CD4-positive, CD25-positive, alpha-beta regulatory T cell (primary cell): ENCODE results near the gene ZNF614. TPM values are rescaled to one million over a fixed set of nuclear protein-coding genes. Genes with fewer than 3 reads are reported as not detected.

ENCODE experiments used
- ATAC-seq, 2 donors: fragments of 150-1000 bp; cut with Tn5 transposase; one replicate each; pipeline ENCODE4 v1.10.0; 2021; ENCODE audit warnings: low read depth in 2 of 2, moderate number of reproducible peaks in 2 of 2, moderate library complexity in 1 of 2
- DNase-seq, 3 donors: peaks; one replicate each; pipeline versions ENCODE4 v3.0.0 to v3.0.0-alpha.2; 2012 to 2022; ENCODE audit warnings: mixed read lengths in 1 of 3
- H3K27ac ChIP-seq: one replicate; pipeline ENCODE4 v1.7.0; 2013; ENCODE audit warnings: mild to moderate bottlenecking, low read length; ENCODE audit not compliant: insufficient read depth, poor library complexity, severe bottlenecking
- H3K27me3 ChIP-seq: one replicate; pipeline ENCODE4 v1.7.0; 2013; ENCODE audit warnings: low read length; ENCODE audit not compliant: control insufficient read depth, insufficient read depth
- H3K36me3 ChIP-seq: one replicate; pipeline ENCODE4 v1.7.0; 2013; ENCODE audit warnings: mild to moderate bottlenecking, low read length, moderate library complexity; ENCODE audit not compliant: control insufficient read depth, insufficient read depth
- H3K4me1 ChIP-seq: 2 replicates; pipeline ENCODE4 v1.7.0; 2013; ENCODE audit warnings: mild to moderate bottlenecking, low read length; ENCODE audit not compliant: insufficient read depth, control insufficient read depth, poor library complexity, severe bottlenecking
- H3K4me3 ChIP-seq: one replicate; pipeline ENCODE4 v1.7.0; 2013; ENCODE audit warnings: low read depth, mild to moderate bottlenecking, low read length, moderate library complexity
- H3K9me3 ChIP-seq, 2 experiments: 1 replicate in 1 of 2; 2 replicates in 1 of 2; pipeline ENCODE4 v1.7.0; 2013; ENCODE audit warnings: low read length in 2 of 2, mild to moderate bottlenecking in 1 of 2, moderate library complexity in 1 of 2; ENCODE audit not compliant: control insufficient read depth in 2 of 2
- H3K27ac Mint-ChIP-seq, 3 donors: one replicate each; pipeline ENCODE4 v1.8.0; 2020 to 2022; ENCODE audit warnings: mild to moderate bottlenecking in 3 of 3, mixed read lengths in 3 of 3, moderate library complexity in 2 of 3
- H3K27me3 Mint-ChIP-seq: one replicate; pipeline ENCODE4 v1.8.0; 2022; ENCODE audit warnings: mild to moderate bottlenecking, mixed read lengths
- H3K36me3 Mint-ChIP-seq: one replicate; pipeline ENCODE4 v1.8.0; 2020; ENCODE audit warnings: mixed read lengths
- H3K4me1 Mint-ChIP-seq, 4 donors: one replicate each; pipeline ENCODE4 v1.8.0; 2020 to 2022; ENCODE audit warnings: mixed read lengths in 4 of 4, mild to moderate bottlenecking in 1 of 4
- H3K4me3 Mint-ChIP-seq, 4 donors: one replicate each; pipeline ENCODE4 v1.8.0; 2020 to 2022; ENCODE audit warnings: mild to moderate bottlenecking in 4 of 4, mixed read lengths in 4 of 4, moderate library complexity in 3 of 4
- H3K9me3 Mint-ChIP-seq, 7 donors: one replicate each; pipeline ENCODE4 v1.8.0; 2020 to 2022; ENCODE audit warnings: mixed read lengths in 7 of 7, mild to moderate bottlenecking in 3 of 7, moderate library complexity in 2 of 7
- polyA plus RNA-seq, 4 donors: library from polyadenylated mRNA; unstranded; fragments of 300-500 nt; fragmentation: Illumina TruSeq; gene quantifications; one replicate each; pipeline ENCODE4 v1.2.3, GENCODE V29; 2021
- total RNA-seq: library from RNA; stranded (reverse); gene quantifications from one replicate; pipeline ENCODE4 v1.2.3, GENCODE V29; 2022

The ZNF614 gene
- total and polyA plus RNA-seq, 5 donors from 2014 or later = 3.3 to 7.2 (median 4.2) TPM

- Histone ChIP-seq H3K36me3 (peaks cover 88% of the 10 kb centered on the region), H3K4me1 (no peaks in the 10 kb centered on the region), H3K27me3 (no peaks in the 10 kb centered on the region), H3K9me3 (peaks cover 82 to 93% of the 10 kb centered on the region in 2 experiments), H3K4me3 (peak overlapping the region; percentile 4), H3K27ac (no peak overlapping the region)
- Mint-ChIP-seq H3K4me3 (no peak overlapping the region), H3K36me3 (peaks cover 83% of the 10 kb centered on the region), H3K27me3 (no peaks in the 10 kb centered on the region), H3K4me1 (peaks cover 0 to 2% (median 0%) of the 10 kb centered on the region in 4 donors), H3K9me3 (peaks cover 1 to 91% (median 42%) of the 10 kb centered on the region in 7 donors), H3K27ac (no peak overlapping the region)
- DNase-seq = no peak
- no peak for ATAC-seq
Observed at GRCh38 chr19:52020506-52020905, 7.7 kb downstream of the ZNF614 start.

- H3K4me1 Mint-ChIP-seq = peaks cover 9 to 24% (median 14%) of the 10 kb centered on the region in 4 donors
- H3K27ac Mint-ChIP-seq = peak overlapping the region in 1 of 3 donors; percentile 63
- peak overlapping the region in 3 of 4 donors; percentile 3 to 34 (median 21) for H3K4me3 Mint-ChIP-seq
- peaks cover 41 to 70% of the 10 kb centered on the region in 2 experiments for H3K9me3 ChIP-seq
- H3K4me3 ChIP-seq = no peak overlapping the region
- H3K36me3 ChIP-seq = no peaks in the 10 kb centered on the region
- peaks cover 4 to 51% (median 40%) of the 10 kb centered on the region in 7 donors for H3K9me3 Mint-ChIP-seq
- no peak overlapping the region for H3K27ac ChIP-seq
- no peaks in the 10 kb centered on the region for H3K27me3 Mint-ChIP-seq
- no peaks in the 10 kb centered on the region for H3K27me3 ChIP-seq
- peaks cover 22% of the 10 kb centered on the region for H3K36me3 Mint-ChIP-seq
- ATAC-seq = no peak
- peaks cover 8% of the 10 kb centered on the region for H3K4me1 ChIP-seq
- DNase-seq = no peak
Observed at GRCh38 chr19:52010674-52011073, 17.5 kb downstream of the ZNF614 start.

GRCh38 chr19:52007806-52008557 is 20.2 kb downstream of the ZNF614 start, which contains the start of gene ZNF615:
ZNF615 (minus strand) TSS chr19:52008211; CDS start chr19:52003711, 4,500 bp downstream.
- Histone ChIP-seq H3K9me3 (peaks cover 38 to 71% of the 10 kb centered on the region in 2 experiments), H3K36me3 (peaks cover 14% of the 10 kb centered on the region), H3K27ac (peak within 1 kb of the TSS; percentile 75), H3K4me1 (peaks cover 8% of the 10 kb centered on the region), H3K27me3 (no peaks in the 10 kb centered on the region), H3K4me3 (peak within 1 kb of the TSS; percentile 95)
- Mint-ChIP-seq H3K36me3 (peaks cover 34% of the 10 kb centered on the region), H3K9me3 (peaks cover 7 to 60% (median 40%) of the 10 kb centered on the region in 7 donors), H3K27me3 (no peaks in the 10 kb centered on the region), H3K27ac (peak within 1 kb of the TSS; percentile 96 to 98 (median 97)), H3K4me1 (peaks cover 10 to 26% (median 18%) of the 10 kb centered on the region in 4 donors), H3K4me3 (peak within 1 kb of the TSS; percentile 97 to 98 (median 97))
- ATAC-seq (peak; percentile 89 to 92), DNase-seq (peak; percentile 70 to 92 (median 88))

GRCh38 chr19:52007451-52007805 is 20.8 kb downstream of the ZNF614 start:
- H3K9me3 Mint-ChIP-seq = peaks cover 8 to 57% (median 36%) of the 10 kb centered on the region in 7 donors

GRCh38 chr19:51994048-51994644 is 34.0 kb downstream of the ZNF614 start:
- H3K4me3 Mint-ChIP-seq = no peak overlapping the region

More at GRCh38 chr19:52007451-52007805, 20.8 kb downstream of the ZNF614 start:
- peaks cover 37 to 69% of the 10 kb centered on the region in 2 experiments for H3K9me3 ChIP-seq
- Mint-ChIP-seq H3K27me3 (no peaks in the 10 kb centered on the region), H3K4me3 (peak overlapping the region; percentile 97 to 98 (median 97)), H3K4me1 (peaks cover 10 to 26% (median 18%) of the 10 kb centered on the region in 4 donors), H3K36me3 (peaks cover 33% of the 10 kb centered on the region), H3K27ac (peak overlapping the region; percentile 96 to 98 (median 97))
- ATAC-seq (no peak), DNase-seq (peak in 1 of 3 donors; percentile 20)
- no peaks in the 10 kb centered on the region for H3K27me3 ChIP-seq
- no peak overlapping the region for H3K27ac ChIP-seq
- H3K4me3 ChIP-seq = peak overlapping the region; percentile 95
- peaks cover 18% of the 10 kb centered on the region for H3K36me3 ChIP-seq
- peaks cover 8% of the 10 kb centered on the region for H3K4me1 ChIP-seq

GRCh38 chr19:51993422-51993821 is 34.8 kb downstream of the ZNF614 start:
- H3K4me1 Mint-ChIP-seq = peaks cover 0 to 4% (median under 1%) of the 10 kb centered on the region in 4 donors
- peaks cover 87 to 98% of the 10 kb centered on the region in 2 experiments for H3K9me3 ChIP-seq
- H3K9me3 Mint-ChIP-seq = peaks cover 6 to 88% (median 52%) of the 10 kb centered on the region in 7 donors
- peaks cover 41% of the 10 kb centered on the region for H3K36me3 ChIP-seq
- no peaks in the 10 kb centered on the region for H3K4me1 ChIP-seq
- H3K4me3 ChIP-seq = no peak overlapping the region
- no peak for ATAC-seq
- no peak overlapping the region for H3K27ac Mint-ChIP-seq
- no peaks in the 10 kb centered on the region for H3K27me3 Mint-ChIP-seq
- peaks cover 41% of the 10 kb centered on the region for H3K36me3 Mint-ChIP-seq
- no peak overlapping the region for H3K4me3 Mint-ChIP-seq
- no peak for DNase-seq
- H3K27me3 ChIP-seq = no peaks in the 10 kb centered on the region
- H3K27ac ChIP-seq = no peak overlapping the region

More at GRCh38 chr19:51994048-51994644, 34.0 kb downstream of the ZNF614 start:
- no peak for ATAC-seq
- H3K4me3 ChIP-seq = peak overlapping the region; percentile 40
- H3K27ac Mint-ChIP-seq = no peak overlapping the region
- H3K36me3 ChIP-seq = peaks cover 48% of the 10 kb centered on the region
- no peak overlapping the region for H3K27ac ChIP-seq
- no peaks in the 10 kb centered on the region for H3K27me3 Mint-ChIP-seq
- H3K9me3 ChIP-seq = peaks cover 87 to 98% of the 10 kb centered on the region in 2 experiments
- no peaks in the 10 kb centered on the region for H3K27me3 ChIP-seq
- DNase-seq = no peak
- H3K9me3 Mint-ChIP-seq = peaks cover 6 to 88% (median 50%) of the 10 kb centered on the region in 7 donors
- H3K4me1 ChIP-seq = no peaks in the 10 kb centered on the region
- H3K36me3 Mint-ChIP-seq = peaks cover 48% of the 10 kb centered on the region
- peaks cover 0 to 4% (median 0%) of the 10 kb centered on the region in 4 donors for H3K4me1 Mint-ChIP-seq

GRCh38 chr19:51986309-51987291 is 41.6 kb downstream of the ZNF614 start, which contains the start of gene ZNF350:
ZNF350 (minus strand) TSS chr19:51986840; CDS start chr19:51974360, 12,480 bp downstream.
- peak within 1 kb of the TSS; percentile 63 for H3K27ac ChIP-seq
- Mint-ChIP-seq H3K9me3 (peaks cover 4 to 71% (median 41%) of the 10 kb centered on the region in 7 donors), H3K27ac (peak within 1 kb of the TSS; percentile 94 to 100 (median 94)), H3K27me3 (peaks cover 5% of the 10 kb centered on the region), H3K4me1 (peaks cover 7 to 23% (median 8%) of the 10 kb centered on the region in 4 donors), H3K36me3 (peaks cover 40% of the 10 kb centered on the region), H3K4me3 (peak within 1 kb of the TSS; percentile 96 to 100 (median 98))
- peak; percentile 97 to 98 for ATAC-seq
- H3K27me3 ChIP-seq = no peaks in the 10 kb centered on the region
- H3K9me3 ChIP-seq = peaks cover 61 to 90% of the 10 kb centered on the region in 2 experiments
- peak; percentile 79 to 96 (median 88) for DNase-seq
- peak within 1 kb of the TSS; percentile 94 for H3K4me3 ChIP-seq
- H3K4me1 ChIP-seq = peaks cover 7% of the 10 kb centered on the region
- peaks cover 22% of the 10 kb centered on the region for H3K36me3 ChIP-seq
